Upper lobe of left lung (tissue), 6 donors: ENCODE measurements around the gene ST7. TPM values are rescaled to one million over a fixed set of nuclear protein-coding genes. Genes with fewer than 3 reads are reported as not detected.

ENCODE experiments used
- ATAC-seq, 2 donors: fragments of 200-7000 bp; cut with Tn5 transposase; one replicate each; pipeline ENCODE4 v1.9.1; 2022; ENCODE audit warnings: mild to moderate bottlenecking in 2 of 2, moderate library complexity in 2 of 2; ENCODE audit not compliant: low FRiP score in 2 of 2
- DNase-seq, 2 donors: peaks; one replicate each; pipeline ENCODE4 v3.0.0-alpha.2; 2019 to 2020
- H3K27ac ChIP-seq, 4 donors: fragments of 200-600 bp; sonication (generic); one replicate each; pipeline ENCODE4 v1.5.1; 2016 to 2019
- H3K27me3 ChIP-seq, 4 donors: fragments of 200-600 bp; sonication (generic); one replicate each; pipeline ENCODE4 v1.5.1; 2017 to 2019
- H3K36me3 ChIP-seq, 4 donors: fragments of 200-600 bp; sonication (generic); one replicate each; pipeline ENCODE4 v1.5.1; 2016 to 2019
- H3K4me1 ChIP-seq, 4 donors: fragments of 200-600 bp; sonication (generic); one replicate each; pipeline ENCODE4 v1.5.1; 2018 to 2019
- H3K4me3 ChIP-seq, 4 donors: fragments of 200-600 bp; sonication (generic); one replicate each; pipeline ENCODE4 v1.5.1; 2017 to 2019; ENCODE audit warnings: mild to moderate bottlenecking in 2 of 4, moderate library complexity in 1 of 4
- H3K9me3 ChIP-seq, 4 donors: fragments of 200-600 bp; sonication (generic); one replicate each; pipeline ENCODE4 v1.5.1; 2018 to 2019
- EP300 ChIP-seq, 4 donors: sonication (generic); formaldehyde crosslinking; IDR thresholded peaks; one replicate each; pipeline ENCODE4 v1.5.1; 2017; ENCODE audit warnings: antibody characterized with exemption in 4 of 4, control low read depth in 2 of 4
- POLR2A ChIP-seq, 4 donors: fragments of 450-650 bp; IDR thresholded peaks; one replicate each; pipeline ENCODE4 v1.5.1; 2016 to 2017; ENCODE audit warnings: antibody characterized with exemption in 4 of 4, mild to moderate bottlenecking in 2 of 4
- POLR2AphosphoS5 ChIP-seq, 2 donors: sonication (generic); formaldehyde crosslinking; IDR thresholded peaks; one replicate each; pipeline ENCODE4 v1.5.1; 2017; ENCODE audit warnings: antibody characterized with exemption in 2 of 2
- WGBS, 2 donors: methylation state at CpG; one replicate each; pipeline ENCODE4 v1.1.5; 2017 to 2018; 5-methylcytosine and 5-hydroxymethylcytosine counted together
- total RNA-seq, 6 donors: library from RNA; depleted of rRNA in 4 of 6; stranded (reverse); fragments of >200 nt in 4 of 6; gene quantifications; one replicate each; pipeline versions ENCODE4 v1.1.0 to v1.2.1, GENCODE V29; 2016 to 2021
- TF ChIP-seq, protein P1 (sequence below), 6 experiments: fragments of 450-650 bp in 4 of 6; fragments of 200-600 bp in 2 of 6; sonication (generic) in 2 of 6; IDR thresholded peaks; one replicate each; pipeline ENCODE4 v1.5.1; 2016 to 2019; ENCODE audit warnings: antibody characterized with exemption in 6 of 6
- donor health status: DM: no; HTN: no; CAD: no; lungs with moderate emphysema.
- donor health status: DM: no; HTN: yes; CAD: no; lungs with severe emphysema.

Gene ST7
- total RNA-seq, 6 donors from 2014 or later = 36.0 to 135 (median 73.4) TPM

DNA sequence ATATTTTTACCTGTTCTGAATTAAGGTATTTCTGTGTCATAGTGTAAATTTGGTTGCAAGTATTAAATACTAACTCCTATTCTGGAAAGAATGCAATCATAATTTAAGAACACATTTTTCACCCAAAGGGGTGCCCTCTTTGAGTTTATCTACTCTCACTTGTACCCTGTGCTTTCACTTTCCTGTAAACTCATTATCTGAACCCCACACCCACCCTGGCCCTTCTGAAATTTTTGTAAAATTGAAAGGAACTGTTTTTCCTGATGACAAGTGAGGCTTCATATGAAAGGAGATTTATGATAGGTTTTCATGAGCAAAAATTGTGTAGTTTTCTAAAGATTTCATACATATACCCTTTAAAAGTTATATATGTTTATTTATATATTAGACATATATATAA, 235.1 kb downstream of the ST7 start:
- no peaks in the 10 kb centered on the region for H3K4me1 ChIP-seq
- ATAC-seq = no peak

DNA sequence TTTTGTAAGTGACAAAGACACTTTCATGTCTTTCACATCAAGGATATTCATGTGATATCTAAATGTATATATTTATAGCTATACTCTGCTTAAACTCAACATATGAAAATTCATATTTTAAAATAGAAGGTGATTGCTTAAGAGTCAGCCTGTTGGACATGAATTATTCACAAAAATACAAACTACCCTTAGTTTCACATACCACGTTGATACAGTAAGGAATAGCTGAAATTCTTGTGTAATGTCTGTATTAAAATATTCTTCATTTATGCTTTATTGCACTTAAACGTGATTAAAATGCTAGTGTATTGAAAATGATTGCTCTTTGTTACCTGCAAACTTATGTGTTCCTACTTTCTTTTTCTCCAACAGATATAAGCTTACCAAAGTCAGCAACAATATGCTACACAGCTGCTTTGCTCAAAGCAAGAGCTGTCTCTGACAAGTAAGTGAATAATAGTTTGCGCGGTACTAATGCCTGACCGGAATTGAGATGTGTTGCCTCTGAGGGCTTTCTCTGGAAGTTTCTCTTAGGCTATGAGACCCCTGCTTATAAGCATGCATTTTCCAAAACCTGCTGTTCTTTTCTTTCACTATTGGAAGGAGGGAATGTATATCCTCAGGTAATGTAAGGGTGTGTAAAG, 235.8 kb downstream of the ST7 start:
- H3K27ac ChIP-seq = no peak overlapping the region
- peaks cover 0 to 22% (median 12%) of the 10 kb centered on the region in 4 donors for H3K36me3 ChIP-seq
- no peak for DNase-seq
- no peaks in the 10 kb centered on the region for H3K27me3 ChIP-seq
- WGBS, 2 donors = 84 to 90% methylated on average over 5 of the region's 5 CpGs
- no peak overlapping the region for H3K4me3 ChIP-seq
- no peak for ATAC-seq
- no peaks in the 10 kb centered on the region for H3K4me1 ChIP-seq
- no peak for TF ChIP-seq POLR2A (IDR thresholded peaks at IDR 0.05)
- TF ChIP-seq POLR2AphosphoS5 (IDR thresholded peaks at IDR 0.05) = no peak
- TF ChIP-seq, protein P1, sequence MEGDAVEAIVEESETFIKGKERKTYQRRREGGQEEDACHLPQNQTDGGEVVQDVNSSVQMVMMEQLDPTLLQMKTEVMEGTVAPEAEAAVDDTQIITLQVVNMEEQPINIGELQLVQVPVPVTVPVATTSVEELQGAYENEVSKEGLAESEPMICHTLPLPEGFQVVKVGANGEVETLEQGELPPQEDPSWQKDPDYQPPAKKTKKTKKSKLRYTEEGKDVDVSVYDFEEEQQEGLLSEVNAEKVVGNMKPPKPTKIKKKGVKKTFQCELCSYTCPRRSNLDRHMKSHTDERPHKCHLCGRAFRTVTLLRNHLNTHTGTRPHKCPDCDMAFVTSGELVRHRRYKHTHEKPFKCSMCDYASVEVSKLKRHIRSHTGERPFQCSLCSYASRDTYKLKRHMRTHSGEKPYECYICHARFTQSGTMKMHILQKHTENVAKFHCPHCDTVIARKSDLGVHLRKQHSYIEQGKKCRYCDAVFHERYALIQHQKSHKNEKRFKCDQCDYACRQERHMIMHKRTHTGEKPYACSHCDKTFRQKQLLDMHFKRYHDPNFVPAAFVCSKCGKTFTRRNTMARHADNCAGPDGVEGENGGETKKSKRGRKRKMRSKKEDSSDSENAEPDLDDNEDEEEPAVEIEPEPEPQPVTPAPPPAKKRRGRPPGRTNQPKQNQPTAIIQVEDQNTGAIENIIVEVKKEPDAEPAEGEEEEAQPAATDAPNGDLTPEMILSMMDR (IDR thresholded peaks at IDR 0.05) = no peak
- no peak for TF ChIP-seq EP300 (IDR thresholded peaks at IDR 0.05)
- H3K9me3 ChIP-seq = no peaks in the 10 kb centered on the region

More for the DNA sequence above, 235.1 kb downstream of the ST7 start:
- no peak overlapping the region for H3K27ac ChIP-seq
- no peak for DNase-seq
- H3K4me3 ChIP-seq = no peak overlapping the region
- no peaks in the 10 kb centered on the region for H3K27me3 ChIP-seq
- H3K36me3 ChIP-seq = peaks cover 0 to 22% (median 12%) of the 10 kb centered on the region in 4 donors
- no peaks in the 10 kb centered on the region for H3K9me3 ChIP-seq
- TF ChIP-seq EP300 (IDR thresholded peaks at IDR 0.05) (no peak), POLR2AphosphoS5 (IDR thresholded peaks at IDR 0.05) (no peak), POLR2A (IDR thresholded peaks at IDR 0.05) (no peak)
- TF ChIP-seq, protein P1 (IDR thresholded peaks at IDR 0.05) = no peak

DNA sequence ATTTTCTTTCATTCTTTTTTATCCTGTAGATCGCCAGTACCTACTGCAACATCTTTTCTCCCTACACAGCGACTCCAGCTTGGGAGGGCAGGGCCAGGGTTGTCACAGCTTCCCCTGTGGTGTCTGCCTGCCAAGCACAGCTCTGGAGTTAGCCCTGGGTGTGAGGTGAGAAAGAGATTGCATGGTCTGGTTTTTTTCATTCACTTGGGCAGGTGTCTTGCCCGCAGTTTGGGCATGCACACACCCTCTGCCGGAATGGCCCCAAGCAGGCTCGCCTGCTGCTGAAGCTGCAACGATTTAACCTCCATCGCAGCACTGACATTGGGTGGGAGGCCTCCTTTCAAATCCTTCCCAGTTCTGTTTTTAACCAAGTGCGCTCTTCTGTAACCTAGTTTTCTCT, 236.8 kb downstream of the ST7 start:
- TF ChIP-seq EP300 (IDR thresholded peaks at IDR 0.05) (no peak), POLR2AphosphoS5 (IDR thresholded peaks at IDR 0.05) (no peak), POLR2A (IDR thresholded peaks at IDR 0.05) (no peak)
- TF ChIP-seq, protein P1 (IDR thresholded peaks at IDR 0.05) = no peak
- H3K4me3 ChIP-seq = no peak overlapping the region

DNA sequence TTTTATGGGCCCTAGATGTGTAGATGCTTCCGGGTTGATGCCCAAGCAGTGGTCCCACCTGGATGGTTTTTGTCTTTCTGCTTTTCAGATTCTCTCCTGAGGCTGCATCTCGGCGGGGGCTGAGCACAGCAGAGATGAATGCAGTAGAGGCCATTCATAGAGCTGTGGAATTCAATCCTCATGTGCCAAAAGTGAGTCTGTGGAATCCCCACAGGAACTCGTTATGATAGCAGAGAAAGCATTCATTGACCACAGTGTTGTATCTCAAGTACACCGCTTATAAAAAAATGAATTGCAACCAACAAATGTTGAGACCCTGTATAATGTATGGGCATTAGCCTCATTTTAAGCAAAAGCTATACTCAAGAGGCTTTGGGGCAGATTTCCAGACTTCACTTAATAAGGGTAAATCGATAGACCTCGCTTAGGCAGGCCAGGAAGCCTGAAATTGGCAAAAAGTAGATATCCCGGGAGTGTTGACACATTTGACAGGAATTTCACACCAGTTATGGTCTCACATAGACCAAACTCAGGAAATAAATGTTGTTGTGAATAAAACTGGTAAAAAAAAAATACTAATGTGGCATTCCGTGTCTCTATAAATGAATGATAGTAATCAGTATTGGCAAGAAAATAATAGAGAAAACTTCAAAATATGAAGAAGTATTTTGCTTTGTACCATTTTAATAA, 237.6 kb downstream of the ST7 start:
- Histone ChIP-seq H3K4me1 (no peaks in the 10 kb centered on the region), H3K36me3 (peaks cover 0 to 22% (median 12%) of the 10 kb centered on the region in 4 donors), H3K27me3 (no peaks in the 10 kb centered on the region), H3K4me3 (no peak overlapping the region), H3K27ac (no peak overlapping the region), H3K9me3 (no peaks in the 10 kb centered on the region)
- no peak for TF ChIP-seq EP300 (IDR thresholded peaks at IDR 0.05)
- TF ChIP-seq POLR2AphosphoS5 (IDR thresholded peaks at IDR 0.05) = no peak
- TF ChIP-seq, protein P1 (IDR thresholded peaks at IDR 0.05) = no peak
- no peak for TF ChIP-seq POLR2A (IDR thresholded peaks at IDR 0.05)
- ATAC-seq (no peak), DNase-seq (no peak)
- 94 to 95% methylated on average over 8 to 9 of the region's 9 CpGs for WGBS, 2 donors

More for the DNA sequence above, 236.8 kb downstream of the ST7 start:
- no peak for ATAC-seq
- H3K27me3 ChIP-seq = no peaks in the 10 kb centered on the region
- H3K27ac ChIP-seq = no peak overlapping the region
- peaks cover 0 to 22% (median 12%) of the 10 kb centered on the region in 4 donors for H3K36me3 ChIP-seq
- WGBS, 2 donors = 98% methylated on average over 8 of the region's 8 CpGs
- no peaks in the 10 kb centered on the region for H3K4me1 ChIP-seq
- peak in 1 of 2 donors; percentile 5 for DNase-seq
- no peaks in the 10 kb centered on the region for H3K9me3 ChIP-seq
